IPS-15b (cell line): ENCODE measurements around the gene CTAG1A.
"Not testable (repeated sequence)": the region's sequence is repeated elsewhere in the genome, so short reads cannot be mapped to it uniquely, and the experiment has no call there.

Experiments used
- H3K27me3 ChIP-seq: one replicate; pipeline ENCODE4 v1.6.1; 2013; ENCODE audit warnings: low read length; ENCODE audit not compliant: control insufficient read depth, insufficient read depth
- H3K36me3 ChIP-seq: one replicate; pipeline ENCODE4 v1.6.1; 2013; ENCODE audit warnings: low read length; ENCODE audit not compliant: control insufficient read depth, insufficient read depth
- H3K4me1 ChIP-seq: one replicate; pipeline ENCODE4 v1.6.1; 2013; ENCODE audit warnings: mild to moderate bottlenecking, low read length; ENCODE audit not compliant: control insufficient read depth, insufficient read depth
- H3K4me3 ChIP-seq: one replicate; pipeline ENCODE4 v1.5.1; 2013; ENCODE audit warnings: low read depth, low read length
- H3K9ac ChIP-seq: one replicate; pipeline ENCODE4 v1.6.1; 2013; ENCODE audit warnings: low read depth, mild to moderate bottlenecking, low read length
- H3K9me3 ChIP-seq: one replicate; pipeline ENCODE4 v1.6.1; 2013; ENCODE audit warnings: mild to moderate bottlenecking, low read length; ENCODE audit not compliant: control insufficient read depth, insufficient read depth

The CTAG1A gene

GRCh38 chrX:154590415-154590814, 5.5 kb downstream of the CTAG1A start:
- H3K27me3 ChIP-seq, H3K9ac ChIP-seq, H3K9me3 ChIP-seq, H3K36me3 ChIP-seq, H3K4me1 ChIP-seq, H3K4me3 ChIP-seq: not testable (repeated sequence)

DNA sequence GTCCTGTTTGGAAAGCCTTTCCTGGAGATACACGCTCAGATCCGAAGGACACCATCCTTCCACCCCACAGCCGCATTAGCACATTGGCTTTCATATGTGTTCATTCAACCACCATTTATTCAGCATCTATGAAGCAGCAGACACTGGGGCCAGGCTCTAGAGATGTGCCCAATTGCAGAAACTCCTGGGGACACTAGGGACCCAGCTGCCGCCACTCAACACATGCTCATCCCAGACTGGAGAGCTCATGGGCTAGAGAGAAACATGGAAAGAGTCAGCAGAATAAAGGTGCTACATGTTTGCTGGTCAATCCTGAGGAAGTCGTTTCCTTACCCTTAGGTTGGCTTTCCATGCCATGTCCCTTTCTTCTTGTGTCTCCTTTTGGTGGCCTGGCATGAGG, 7.6 kb downstream of the CTAG1A start:
- no peak overlapping the region for H3K4me3 ChIP-seq
- H3K9ac ChIP-seq, result no peak overlapping the region
- peaks cover 4% of the 10 kb centered on the region for H3K9me3 ChIP-seq
- no peaks in the 10 kb centered on the region for H3K27me3 ChIP-seq
- H3K36me3 ChIP-seq, result no peaks in the 10 kb centered on the region
- H3K4me1 ChIP-seq, result peaks cover 4% of the 10 kb centered on the region

GRCh38 chrX:154593201-154593600, 8.3 kb downstream of the CTAG1A start:
- Histone ChIP-seq H3K9me3 (peaks cover 4% of the 10 kb centered on the region), H3K9ac (no peak overlapping the region), H3K36me3 (no peaks in the 10 kb centered on the region), H3K27me3 (no peaks in the 10 kb centered on the region), H3K4me1 (peaks cover 4% of the 10 kb centered on the region), H3K4me3 (no peak overlapping the region)

- no peaks in the 10 kb centered on the region for H3K27me3 ChIP-seq
- peaks cover 4% of the 10 kb centered on the region for H3K4me1 ChIP-seq
- no peak overlapping the region for H3K9ac ChIP-seq
- no peaks in the 10 kb centered on the region for H3K36me3 ChIP-seq
- H3K9me3 ChIP-seq, result peaks cover 4% of the 10 kb centered on the region
- H3K4me3 ChIP-seq, result no peak overlapping the region
Measured at GRCh38 chrX:154594491-154594890, 9.6 kb downstream of the CTAG1A start.

GRCh38 chrX:154595559-154596249, 10.8 kb downstream of the CTAG1A start:
- H3K4me3 ChIP-seq, result no peak overlapping the region

GRCh38 chrX:154596290-154596929, 11.5 kb downstream of the CTAG1A start:
- H3K4me3 ChIP-seq, result peak overlapping the region; percentile 11
- peaks cover 4% of the 10 kb centered on the region for H3K4me1 ChIP-seq
- H3K36me3 ChIP-seq, result no peaks in the 10 kb centered on the region
- H3K9ac ChIP-seq, result no peak overlapping the region
- no peaks in the 10 kb centered on the region for H3K27me3 ChIP-seq
- peaks cover 4% of the 10 kb centered on the region for H3K9me3 ChIP-seq

More at GRCh38 chrX:154595559-154596249, 10.8 kb downstream of the CTAG1A start:
- no peaks in the 10 kb centered on the region for H3K27me3 ChIP-seq
- no peak overlapping the region for H3K9ac ChIP-seq
- no peaks in the 10 kb centered on the region for H3K36me3 ChIP-seq
- H3K4me1 ChIP-seq, result peaks cover 4% of the 10 kb centered on the region
- H3K9me3 ChIP-seq, result peaks cover 4% of the 10 kb centered on the region

- Histone ChIP-seq H3K4me3 (no peak overlapping the region), H3K9ac (no peak overlapping the region), H3K27me3 (no peaks in the 10 kb centered on the region), H3K36me3 (no peaks in the 10 kb centered on the region), H3K4me1 (peaks cover 4% of the 10 kb centered on the region), H3K9me3 (peaks cover 4% of the 10 kb centered on the region)
Measured at GRCh38 chrX:154597221-154597620, 12.3 kb downstream of the CTAG1A start.

- Histone ChIP-seq H3K9ac (no peak overlapping the region), H3K4me1 (peaks cover 4% of the 10 kb centered on the region), H3K4me3 (no peak overlapping the region), H3K36me3 (no peaks in the 10 kb centered on the region), H3K9me3 (peaks cover 4% of the 10 kb centered on the region), H3K27me3 (no peaks in the 10 kb centered on the region)
Measured at GRCh38 chrX:154598656-154599055, 13.7 kb downstream of the CTAG1A start.

DNA sequence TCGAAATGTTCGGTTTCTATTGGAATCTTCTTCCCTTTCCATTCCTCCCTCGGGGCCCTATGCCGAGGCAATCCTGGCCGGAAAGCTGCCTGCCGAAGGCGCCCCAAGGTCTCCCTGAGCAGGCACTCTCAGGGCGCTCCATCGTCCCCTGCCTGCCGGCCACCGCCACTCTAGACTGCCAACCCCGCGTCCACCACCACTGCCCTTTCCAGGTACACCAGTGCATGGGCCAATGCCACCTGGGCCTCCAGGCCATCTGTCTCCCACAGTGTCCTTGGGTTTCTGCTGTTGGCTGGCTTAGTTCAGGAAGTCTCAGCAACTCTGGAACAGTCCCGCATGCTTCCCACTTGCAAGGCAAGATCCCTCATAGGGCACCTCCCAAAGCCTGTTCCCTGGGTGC, 14.6 kb downstream of the CTAG1A start:
- H3K9ac ChIP-seq, result no peak overlapping the region
- peaks cover 4% of the 10 kb centered on the region for H3K9me3 ChIP-seq
- H3K27me3 ChIP-seq, result no peaks in the 10 kb centered on the region
- H3K36me3 ChIP-seq, result no peaks in the 10 kb centered on the region
- H3K4me3 ChIP-seq, result no peak overlapping the region
- peaks cover 4% of the 10 kb centered on the region for H3K4me1 ChIP-seq

- Histone ChIP-seq H3K9ac (no peak overlapping the region), H3K4me3 (no peak overlapping the region), H3K9me3 (peaks cover 4% of the 10 kb centered on the region), H3K27me3 (no peaks in the 10 kb centered on the region), H3K36me3 (no peaks in the 10 kb centered on the region), H3K4me1 (peaks cover under 1% of the 10 kb centered on the region)
Measured at GRCh38 chrX:154600759-154601374, 15.9 kb downstream of the CTAG1A start.

DNA sequence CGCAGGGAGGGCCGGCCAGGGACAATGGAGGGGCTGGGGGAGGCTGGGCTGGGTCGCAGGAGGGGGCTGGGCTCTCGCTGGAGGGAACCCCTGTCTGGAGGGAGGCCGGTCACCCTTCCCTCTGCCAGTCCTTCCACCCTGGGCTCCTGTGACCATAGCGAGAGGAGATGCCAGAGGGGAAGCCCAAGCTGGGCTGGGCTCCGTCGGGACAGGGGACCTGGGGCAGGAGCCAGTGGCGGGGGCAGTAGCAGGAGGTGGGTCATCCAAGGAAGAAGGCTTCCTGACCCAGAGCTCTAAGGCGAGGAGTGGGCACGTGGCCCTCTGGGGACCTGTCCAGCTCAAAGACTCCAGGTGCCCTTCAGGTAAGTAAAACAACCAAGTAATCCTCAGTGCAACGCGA, 17.3 kb downstream of the CTAG1A start:
- Histone ChIP-seq H3K9ac (no peak overlapping the region), H3K4me1 (no peaks in the 10 kb centered on the region), H3K9me3 (peaks cover 1% of the 10 kb centered on the region), H3K27me3 (no peaks in the 10 kb centered on the region), H3K4me3 (no peak overlapping the region), H3K36me3 (no peaks in the 10 kb centered on the region)
